ENCODE data around the gene SLC25A48.

DNA sequence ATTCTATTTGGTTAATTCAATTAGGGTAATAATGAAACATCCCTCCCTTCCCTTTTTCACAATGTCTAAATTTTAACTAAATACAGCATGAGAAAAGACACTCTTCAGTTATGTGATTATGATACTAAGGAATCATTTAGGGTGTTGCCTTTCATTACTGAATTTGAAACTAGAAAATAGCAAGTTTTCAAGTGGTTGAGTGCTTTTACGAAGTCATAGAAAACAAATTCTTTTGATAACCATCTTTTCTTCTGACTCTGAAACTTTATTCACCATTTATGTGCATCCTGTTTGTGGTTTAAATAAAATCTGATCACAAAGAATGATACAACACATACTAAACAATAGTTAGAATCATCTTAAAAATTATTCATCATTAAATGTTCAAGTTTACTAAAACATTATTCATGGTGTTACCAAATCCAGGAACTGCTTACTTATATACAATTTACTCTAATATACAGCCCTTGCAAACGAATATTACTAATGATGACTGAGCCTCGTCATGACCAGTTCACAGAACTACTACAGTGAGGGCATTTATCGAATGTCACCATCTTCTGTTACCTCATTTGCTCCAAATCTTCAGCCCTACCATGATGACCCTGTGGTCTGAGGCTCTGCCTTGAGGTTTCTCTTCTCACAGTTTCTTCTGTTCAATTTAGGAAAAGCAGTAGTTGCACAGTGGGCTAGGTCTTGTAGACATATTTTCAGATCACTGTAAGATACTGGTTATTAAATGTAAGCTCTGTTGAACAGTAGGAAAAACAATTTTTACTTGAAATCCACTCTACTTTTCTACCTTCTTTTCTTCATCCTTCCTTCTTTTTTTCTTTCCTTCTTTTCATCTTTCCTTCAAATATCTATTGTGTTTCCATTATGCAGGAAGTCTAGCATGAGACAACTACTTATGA, 79.5 kb downstream of the SLC25A48 start:
- TF ChIP-seq CTCF (optimal IDR thresholded peaks at IDR 0.05 in 1 of 3, IDR thresholded peaks at IDR 0.05 in 1 of 3, conservative IDR thresholded peaks at IDR 0.05 in 1 of 3; ENCODE audit: extremely low read depth in 1 of 3, insufficient read depth in 2 of 3, low read length in 3 of 3) (no peak), EZH2 (IDR thresholded peaks at IDR 0.05; ENCODE audit: low read length) (no peak)

Data from keratinocyte (primary cell).